B cell (primary cell): ENCODE results near the gene BRICD5. TPM values are rescaled to one million over a fixed set of nuclear protein-coding genes. Genes with fewer than 3 reads are reported as not detected.

Experiments used
- ATAC-seq: fragments of 200-7000 bp; cut with Tn5 transposase; one replicate; pipeline ENCODE4 v1.10.0; 2021; ENCODE audit warnings: low read depth, mild to moderate bottlenecking, moderate number of reproducible peaks, moderate library complexity
- CTCF ChIA-PET: fragments of 350-600 bp; sonication (Branson Sonifier 250); formaldehyde crosslinking; loops from one replicate; lab custom pipeline; 2021; ENCODE audit warnings: antibody characterized with exemption, inconsistent platforms; lab: Charles Lee
- POLR2A ChIA-PET: fragments of 350-600 bp; sonication (Branson Sonifier 250); formaldehyde crosslinking; loops from one replicate; lab custom pipeline; 2021; ENCODE audit warnings: antibody characterized with exemption; lab: Charles Lee
- DNase-seq: peaks from one replicate; pipeline ENCODE4 v3.0.0; 2013
- H2AFZ ChIP-seq: 2 replicates; pipeline ENCODE4 v1.6.1; 2012; ENCODE audit warnings: mild to moderate bottlenecking, low read depth, low read length; ENCODE audit not compliant: insufficient read depth, poor library complexity, severe bottlenecking
- H3K27ac ChIP-seq, 2 donors: 1 replicate in 1 of 2; 2 replicates in 1 of 2; pipeline ENCODE4 v1.5.1; 2012 to 2013; ENCODE audit warnings: low read length in 2 of 2, mild to moderate bottlenecking in 2 of 2, moderate library complexity in 1 of 2
- H3K27me3 ChIP-seq, 4 experiments: fragments of 200-600 bp in 1 of 4; sonication (generic) in 1 of 4; replicated peaks in 1 of 4; 1 replicate in 2 of 4; 2 replicates in 2 of 4; pipeline versions ENCODE4 v1.6.1 to v1.7.0; 2013 to 2016; ENCODE audit warnings: low read length in 3 of 4, mild to moderate bottlenecking in 2 of 4, mixed read lengths in 1 of 4, moderate library complexity in 1 of 4; ENCODE audit not compliant: insufficient read depth in 4 of 4, control insufficient read depth in 3 of 4; ENCODE audit errors: control extremely low read depth in 1 of 4
- H3K36me3 ChIP-seq, 2 experiments: replicated peaks in 1 of 2; 1 replicate in 1 of 2; 2 replicates in 1 of 2; pipeline versions ENCODE4 v1.6.1 to v1.7.1; 2013; ENCODE audit warnings: low read length in 1 of 2; ENCODE audit not compliant: insufficient read depth in 2 of 2, control insufficient read depth in 1 of 2; ENCODE audit errors: control extremely low read depth in 1 of 2, extremely low read depth in 1 of 2
- H3K4me1 ChIP-seq, 2 donors: fragments of 200-600 bp in 1 of 2; sonication (generic) in 1 of 2; 1 replicate in 1 of 2; 2 replicates in 1 of 2; pipeline versions ENCODE4 v1.5.1 to v1.6.1; 2013 to 2017; ENCODE audit warnings: low read length in 2 of 2; ENCODE audit not compliant: control insufficient read depth in 2 of 2, insufficient read depth in 2 of 2
- H3K4me2 ChIP-seq: replicated peaks from 2 replicates; pipeline ENCODE3; 2012; ENCODE audit warnings: mild to moderate bottlenecking, low read depth, low read length; ENCODE audit not compliant: poor library complexity, severe bottlenecking
- H3K4me3 ChIP-seq, 5 experiments: fragments of 200-600 bp in 1 of 5; sonication (generic) in 1 of 5; 1 replicate in 3 of 5; 2 replicates in 2 of 5; pipeline versions ENCODE4 v1.5.1 to v1.7.0; 2011 to 2016; ENCODE audit warnings: low read length in 4 of 5, mild to moderate bottlenecking in 4 of 5, low read depth in 2 of 5, control low read depth in 1 of 5, moderate library complexity in 1 of 5; ENCODE audit not compliant: insufficient read depth in 1 of 5; ENCODE audit errors: control extremely low read depth in 1 of 5, extremely low read depth in 1 of 5
- H3K79me2 ChIP-seq: fragments of 200-600 bp; sonication (generic); one replicate; pipeline ENCODE4 v1.6.0; 2016; ENCODE audit warnings: low read length; ENCODE audit not compliant: control insufficient read depth, insufficient read depth
- H3K9ac ChIP-seq: fragments of 200-600 bp; sonication (generic); 2 replicates; pipeline ENCODE4 v1.6.1; 2017; ENCODE audit warnings: mild to moderate bottlenecking, low read length, moderate library complexity
- H3K9me3 ChIP-seq, 3 donors: one replicate each; pipeline versions ENCODE4 v1.6.1 to v1.7.1; 2013; ENCODE audit warnings: low read length in 2 of 3; ENCODE audit not compliant: control insufficient read depth in 2 of 3, insufficient read depth in 1 of 3; ENCODE audit errors: control extremely low read depth in 1 of 3
- H4K20me1 ChIP-seq: 2 replicates; pipeline ENCODE4 v1.6.0; 2012; ENCODE audit warnings: mild to moderate bottlenecking, low read length; ENCODE audit not compliant: insufficient read depth, control insufficient read depth, poor library complexity, severe bottlenecking
- H3K27ac Mint-ChIP-seq: one replicate; pipeline ENCODE4 v1.8.0; 2021; ENCODE audit warnings: mixed read lengths
- H3K27me3 Mint-ChIP-seq: one replicate; pipeline ENCODE4 v1.8.0; 2021; ENCODE audit warnings: mixed read lengths
- H3K4me1 Mint-ChIP-seq: one replicate; pipeline ENCODE4 v1.8.0; 2021; ENCODE audit warnings: mixed read lengths
- H3K4me3 Mint-ChIP-seq: one replicate; pipeline ENCODE4 v1.8.0; 2021; ENCODE audit warnings: mixed read lengths
- H3K9me3 Mint-ChIP-seq: one replicate; pipeline ENCODE4 v1.8.0; 2022; ENCODE audit warnings: mixed read lengths; ENCODE audit not compliant: insufficient read depth
- EZH2 ChIP-seq: IDR thresholded peaks from 2 replicates; pipeline ENCODE4 v1.6.1; 2012; ENCODE audit warnings: borderline replicate concordance, low read depth, mild to moderate bottlenecking, moderate library complexity, low read length; ENCODE audit not compliant: insufficient read depth, poor library complexity, severe bottlenecking
- WGBS: methylation state at CpG from one replicate; pipeline ENCODE4 v1.1.5; 2013; ENCODE audit warnings: missing lambda C conversion rate; ENCODE audit not compliant: insufficient coverage; 5-methylcytosine and 5-hydroxymethylcytosine counted together
- intact Hi-C: fragments of 100-400 bp; cut with micrococcal nuclease; formaldehyde crosslinking; loops from one replicate; pipeline ENCODE4 v1.10.0; 2022
- polyA plus RNA-seq: library from polyadenylated mRNA; depleted of rRNA; stranded (reverse); fragments of >200 nt; gene quantifications from 2 replicates; pipeline ENCODE4 v1.2.3, GENCODE V29; 2012
- total RNA-seq, 2 donors: library from RNA; stranded (reverse); fragments of 120-200 nt in 1 of 2; gene quantifications; 1 replicate in 1 of 2; 2 replicates in 1 of 2; pipeline versions ENCODE4 v1.2.3 to v1.2.4, GENCODE V29; 2013 to 2022
- TF ChIP-seq, protein P1 (sequence below): fragments of 200-600 bp; IDR thresholded peaks from one replicate; pipeline ENCODE4 v1.8.0; 2022; ENCODE audit warnings: antibody characterized with exemption, mild to moderate bottlenecking

Gene BRICD5
- total and polyA plus RNA-seq, 2 donors (not counting 1 experiment from before 2014, with no cell fraction given) = 11.9 to 18.3 TPM

DNA sequence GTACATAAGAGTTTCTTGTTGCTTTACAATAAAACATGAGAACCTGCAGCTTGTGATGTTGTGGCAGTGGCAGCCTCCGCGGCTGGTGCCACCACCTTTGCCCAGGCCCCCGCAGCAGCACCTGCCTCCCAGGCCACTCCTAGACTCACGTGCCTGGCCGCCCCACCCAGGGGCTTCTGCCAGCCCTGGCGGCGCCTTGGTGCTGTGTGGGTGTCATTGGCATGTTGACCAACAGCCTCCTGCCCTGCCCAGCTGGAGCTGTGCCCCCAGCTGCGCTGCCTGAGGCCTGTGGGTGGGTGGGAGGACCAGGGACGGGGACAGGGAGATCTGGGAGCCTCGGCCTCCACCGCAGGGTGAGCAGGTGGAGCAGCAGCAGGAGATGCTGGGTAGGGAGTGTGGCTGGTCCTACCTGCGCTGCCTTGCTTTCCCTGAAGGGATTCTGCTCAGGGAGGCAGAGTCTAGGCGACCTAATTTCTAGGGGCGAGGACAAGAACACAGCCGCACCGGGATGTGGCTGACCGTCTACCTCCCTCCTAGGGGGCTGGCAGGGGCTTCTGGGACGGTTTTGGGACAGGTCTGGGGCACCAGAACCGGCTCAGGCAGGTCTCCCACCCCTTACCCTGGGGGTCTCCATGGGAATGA lies 25.2 kb upstream of the BRICD5 start:
- intact Hi-C loops = no loop called here
- TF ChIP-seq, protein P1, sequence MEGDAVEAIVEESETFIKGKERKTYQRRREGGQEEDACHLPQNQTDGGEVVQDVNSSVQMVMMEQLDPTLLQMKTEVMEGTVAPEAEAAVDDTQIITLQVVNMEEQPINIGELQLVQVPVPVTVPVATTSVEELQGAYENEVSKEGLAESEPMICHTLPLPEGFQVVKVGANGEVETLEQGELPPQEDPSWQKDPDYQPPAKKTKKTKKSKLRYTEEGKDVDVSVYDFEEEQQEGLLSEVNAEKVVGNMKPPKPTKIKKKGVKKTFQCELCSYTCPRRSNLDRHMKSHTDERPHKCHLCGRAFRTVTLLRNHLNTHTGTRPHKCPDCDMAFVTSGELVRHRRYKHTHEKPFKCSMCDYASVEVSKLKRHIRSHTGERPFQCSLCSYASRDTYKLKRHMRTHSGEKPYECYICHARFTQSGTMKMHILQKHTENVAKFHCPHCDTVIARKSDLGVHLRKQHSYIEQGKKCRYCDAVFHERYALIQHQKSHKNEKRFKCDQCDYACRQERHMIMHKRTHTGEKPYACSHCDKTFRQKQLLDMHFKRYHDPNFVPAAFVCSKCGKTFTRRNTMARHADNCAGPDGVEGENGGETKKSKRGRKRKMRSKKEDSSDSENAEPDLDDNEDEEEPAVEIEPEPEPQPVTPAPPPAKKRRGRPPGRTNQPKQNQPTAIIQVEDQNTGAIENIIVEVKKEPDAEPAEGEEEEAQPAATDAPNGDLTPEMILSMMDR = no peak
- no peak for TF ChIP-seq EZH2
- H3K27me3 ChIP-seq = peaks cover 0 to 27% (median 11%) of the 10 kb centered on the region in 4 experiments
- POLR2A ChIA-PET = interaction anchor here (1.1 to 1.4 kb wide), 2 partner anchors 16 to 21 kb away, joined by 4 read pairs; partner anchors contain the start of genes ECI1 and PGP
- H3K4me3 Mint-ChIP-seq = no peak overlapping the region
- H3K4me1 Mint-ChIP-seq = peaks cover 1% of the 10 kb centered on the region
- H3K79me2 ChIP-seq = no peaks in the 10 kb centered on the region
- 89% methylated on average over 19 of the region's 19 CpGs for WGBS
- H3K36me3 ChIP-seq = peaks cover 0 to 44% of the 10 kb centered on the region in 2 experiments
- ATAC-seq (no peak), DNase-seq (no peak)
- H3K9ac ChIP-seq = no peak overlapping the region
- peaks cover 3% of the 10 kb centered on the region for H3K27me3 Mint-ChIP-seq
- H3K9me3 Mint-ChIP-seq = no peaks in the 10 kb centered on the region
- no peak overlapping the region for H3K4me3 ChIP-seq
- H3K9me3 ChIP-seq = peaks cover 0 to 5% (median 0%) of the 10 kb centered on the region in 3 donors
- peaks cover 21% of the 10 kb centered on the region for H4K20me1 ChIP-seq
- H3K4me1 ChIP-seq = peaks cover 12 to 15% of the 10 kb centered on the region in 2 donors
- H2AFZ ChIP-seq = no peak overlapping the region
- no peak overlapping the region for H3K27ac ChIP-seq
- H3K4me2 ChIP-seq = peak overlapping the region; percentile 37
- CTCF ChIA-PET = no interaction called here
- H3K27ac Mint-ChIP-seq = no peak overlapping the region

DNA sequence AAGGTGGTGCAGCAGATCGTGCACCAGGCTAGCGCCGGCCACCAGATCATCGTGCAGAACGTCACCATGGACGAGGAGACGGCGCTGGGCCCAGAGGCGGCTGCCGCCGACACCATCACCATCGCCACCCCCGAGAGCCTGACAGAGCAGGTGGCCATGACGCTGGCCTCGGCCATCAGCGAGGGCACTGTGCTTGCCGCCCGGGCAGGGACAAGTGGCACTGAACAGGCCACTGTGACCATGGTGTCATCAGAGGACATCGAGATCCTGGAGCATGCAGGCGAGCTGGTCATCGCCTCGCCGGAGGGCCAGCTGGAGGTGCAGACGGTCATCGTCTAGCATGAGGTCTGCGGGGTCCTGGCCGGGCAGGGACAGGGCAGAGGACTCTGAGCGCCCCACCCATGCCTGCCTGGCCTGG lies 24.6 kb upstream of the BRICD5 start:
- H3K4me1 Mint-ChIP-seq = peaks cover 1% of the 10 kb centered on the region
- ChIA-PET CTCF (no interaction called here), POLR2A (interaction anchor here (1.1 kb wide), 1 partner anchor 21 kb away, joined by 4 read pairs; the partner anchor contains the start of gene PGP)
- WGBS = 96% methylated on average over 28 of the region's 28 CpGs
- Histone ChIP-seq H4K20me1 (peaks cover 26% of the 10 kb centered on the region), H3K27ac (no peak overlapping the region), H3K4me2 (no peak overlapping the region), H3K27me3 (peaks cover 0 to 27% (median 11%) of the 10 kb centered on the region in 4 experiments), H3K79me2 (no peaks in the 10 kb centered on the region), H3K36me3 (peaks cover 0 to 46% of the 10 kb centered on the region in 2 experiments), H3K4me3 (no peak overlapping the region), H2AFZ (no peak overlapping the region), H3K4me1 (peaks cover 12 to 15% of the 10 kb centered on the region in 2 donors), H3K9me3 (peaks cover 0 to 5% (median 0%) of the 10 kb centered on the region in 3 donors), H3K9ac (no peak overlapping the region)
- DNase-seq (no peak), ATAC-seq (no peak)
- H3K27ac Mint-ChIP-seq = no peak overlapping the region
- peaks cover 3% of the 10 kb centered on the region for H3K27me3 Mint-ChIP-seq
- intact Hi-C loops = no loop called here
- H3K9me3 Mint-ChIP-seq = no peaks in the 10 kb centered on the region
- TF ChIP-seq EZH2 = no peak
- TF ChIP-seq, protein P1 = no peak
- no peak overlapping the region for H3K4me3 Mint-ChIP-seq
